ENCODE results near the gene SPP2.

The SPP2 gene, protein sequence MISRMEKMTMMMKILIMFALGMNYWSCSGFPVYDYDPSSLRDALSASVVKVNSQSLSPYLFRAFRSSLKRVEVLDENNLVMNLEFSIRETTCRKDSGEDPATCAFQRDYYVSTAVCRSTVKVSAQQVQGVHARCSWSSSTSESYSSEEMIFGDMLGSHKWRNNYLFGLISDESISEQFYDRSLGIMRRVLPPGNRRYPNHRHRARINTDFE

DNA sequence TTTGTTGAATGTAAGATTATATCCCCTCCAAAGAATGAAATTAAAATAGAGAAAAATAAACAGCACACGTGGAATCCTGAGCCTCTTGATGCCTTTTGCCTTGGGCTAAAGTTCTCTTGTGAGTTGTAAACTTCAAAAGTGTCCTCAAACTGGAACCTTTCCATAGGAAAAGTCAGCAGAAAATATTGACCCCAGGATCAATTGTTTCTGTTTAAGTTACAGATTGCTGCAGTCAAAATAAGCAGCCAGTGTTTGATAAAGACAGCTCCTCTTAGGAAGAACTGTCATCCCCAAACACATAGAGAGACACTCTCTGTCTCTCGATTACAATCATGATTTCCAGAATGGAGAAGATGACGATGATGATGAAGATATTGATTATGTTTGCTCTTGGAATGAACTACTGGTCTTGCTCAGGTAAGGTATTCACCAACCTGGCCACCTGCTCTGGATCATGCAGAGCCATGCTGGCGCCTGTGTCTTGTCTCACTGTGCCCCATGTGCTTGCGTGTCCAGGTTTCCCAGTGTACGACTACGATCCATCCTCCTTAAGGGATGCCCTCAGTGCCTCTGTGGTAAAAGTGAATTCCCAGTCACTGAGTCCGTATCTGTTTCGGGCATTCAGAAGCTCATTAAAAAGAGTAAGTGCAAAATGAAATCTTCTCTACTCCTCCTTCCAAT, at the start of gene SPP2:
Gene SPP2 (plus strand): TSS at position 248 of the 681 bp plus-strand sequence. CDS start 85 bp downstream, at position 333.
- FAIRE-seq = no peak

DNA sequence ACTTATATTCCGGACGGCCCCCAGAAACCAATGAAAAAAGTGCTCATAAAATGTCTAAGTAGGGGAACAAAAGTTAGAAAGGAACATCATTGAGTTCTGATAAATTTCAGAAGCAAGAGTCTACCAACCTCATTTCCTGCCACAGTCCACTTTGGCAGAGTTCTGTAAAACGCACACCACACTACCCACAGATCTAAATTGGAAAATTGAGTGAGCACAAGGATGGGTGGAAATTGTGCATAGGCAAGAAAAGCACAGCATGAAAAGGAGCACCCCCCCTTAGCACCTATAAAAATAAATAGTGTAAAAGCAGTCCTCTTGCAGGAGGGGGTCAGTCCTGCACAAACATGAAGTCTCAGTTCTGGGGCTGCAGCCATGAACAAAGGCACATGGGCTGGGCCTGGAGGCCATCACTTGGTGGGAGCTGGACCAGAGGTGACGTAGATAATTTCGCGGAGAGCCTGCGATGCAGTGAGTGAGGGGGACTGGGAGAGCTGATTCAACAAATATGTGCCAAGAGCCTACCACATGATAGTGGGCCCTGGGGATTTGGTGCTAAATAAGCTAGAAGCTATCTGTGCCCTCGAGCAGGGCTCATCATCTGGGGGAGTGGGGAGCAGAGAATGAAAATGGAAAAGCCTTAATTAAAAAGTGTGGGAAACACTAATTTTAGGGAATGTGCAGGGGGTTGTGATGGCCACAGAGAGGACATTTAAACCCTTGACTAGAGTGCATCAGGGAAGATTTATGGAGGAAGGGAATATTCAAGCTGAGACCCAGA, 48.9 kb upstream of the SPP2 start:
- FAIRE-seq = no peak

DNA sequence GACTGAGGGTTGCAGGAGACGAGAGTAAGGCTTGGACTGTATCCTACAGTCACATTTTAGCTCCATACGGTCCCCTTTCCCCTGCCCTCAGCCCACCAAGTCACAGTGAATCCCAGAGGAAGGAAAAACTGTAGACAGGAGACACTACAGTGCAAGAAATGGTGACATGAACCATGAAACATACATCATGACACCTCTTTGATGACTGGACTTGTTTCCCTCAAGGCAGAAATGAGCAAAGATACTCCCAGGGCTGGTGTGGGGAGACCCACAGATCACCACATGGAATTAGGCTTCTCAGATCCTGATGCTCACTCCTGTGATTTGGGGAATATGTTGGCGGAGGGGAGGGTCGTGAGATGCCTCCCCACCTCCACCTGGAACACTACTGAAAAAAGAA, 48.2 kb upstream of the SPP2 start:
- no peak for FAIRE-seq

DNA sequence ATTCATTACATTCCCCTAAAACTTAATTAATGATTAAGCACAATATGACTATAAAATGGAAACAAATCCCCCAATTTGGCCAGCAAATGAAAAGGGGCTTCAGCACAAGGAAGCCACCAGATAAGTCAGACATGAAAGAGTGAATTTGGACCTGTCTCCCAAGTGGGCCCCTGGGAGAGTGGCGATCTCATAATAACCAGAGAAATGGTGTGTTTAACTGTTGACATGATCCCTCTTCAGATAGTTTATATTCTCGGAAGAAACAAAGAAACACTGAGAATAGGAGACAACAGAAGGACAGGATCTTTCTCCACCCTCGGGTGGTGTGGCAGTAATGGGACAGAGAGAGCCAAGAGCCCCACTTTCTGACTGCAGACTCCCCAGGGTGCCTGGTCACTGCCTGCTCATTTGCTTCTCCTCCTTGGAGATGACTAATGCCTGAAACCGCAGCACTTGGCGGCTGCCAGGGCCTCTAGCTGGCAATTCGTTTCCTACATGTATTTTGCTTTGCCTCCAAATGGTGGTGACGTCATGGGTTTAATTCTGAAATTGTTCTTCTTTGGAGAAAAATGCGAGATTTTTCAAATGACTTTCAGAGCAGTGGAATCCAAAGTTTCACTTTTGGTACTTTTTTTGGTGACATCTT, 46.4 kb upstream of the SPP2 start:
- no peak for FAIRE-seq

DNA sequence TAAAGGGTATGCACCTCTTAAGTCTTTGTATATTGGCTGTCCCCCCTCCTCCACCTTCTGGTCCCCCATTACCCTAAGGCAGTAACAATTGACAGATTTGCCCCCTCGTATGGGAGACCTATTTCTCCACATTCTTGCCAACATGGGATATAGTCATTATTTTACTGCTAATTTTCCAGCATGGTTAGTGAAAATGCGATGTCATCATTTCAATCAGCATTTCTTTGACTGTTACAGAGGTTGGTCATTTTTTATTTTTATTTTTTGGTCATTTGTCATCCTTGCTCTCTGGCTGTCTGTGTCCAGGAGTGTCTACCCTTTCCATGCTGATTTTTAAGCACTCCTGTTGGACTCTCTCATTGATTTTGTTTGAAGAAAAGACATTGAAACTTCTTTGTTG, 45.4 kb upstream of the SPP2 start:
- no peak for FAIRE-seq

DNA sequence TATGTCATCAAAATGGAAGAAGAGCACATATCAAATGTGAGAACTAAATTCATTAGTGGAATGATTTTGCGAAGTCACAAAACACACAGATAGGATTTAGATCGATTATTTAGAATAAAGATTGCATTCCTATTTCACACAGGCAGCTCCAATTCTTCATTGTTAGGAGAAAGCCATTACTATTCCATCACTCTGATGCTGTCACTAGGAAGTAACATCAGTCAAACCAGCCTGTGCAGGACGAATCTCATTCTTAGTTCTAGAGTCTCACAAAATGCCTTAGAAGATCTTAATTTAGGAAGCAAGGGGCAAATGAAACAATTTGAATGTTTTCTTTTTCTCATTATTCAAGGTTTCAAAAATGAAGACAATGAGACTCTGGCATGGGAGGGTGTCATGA, 44.0 kb upstream of the SPP2 start:
- no peak for FAIRE-seq

DNA sequence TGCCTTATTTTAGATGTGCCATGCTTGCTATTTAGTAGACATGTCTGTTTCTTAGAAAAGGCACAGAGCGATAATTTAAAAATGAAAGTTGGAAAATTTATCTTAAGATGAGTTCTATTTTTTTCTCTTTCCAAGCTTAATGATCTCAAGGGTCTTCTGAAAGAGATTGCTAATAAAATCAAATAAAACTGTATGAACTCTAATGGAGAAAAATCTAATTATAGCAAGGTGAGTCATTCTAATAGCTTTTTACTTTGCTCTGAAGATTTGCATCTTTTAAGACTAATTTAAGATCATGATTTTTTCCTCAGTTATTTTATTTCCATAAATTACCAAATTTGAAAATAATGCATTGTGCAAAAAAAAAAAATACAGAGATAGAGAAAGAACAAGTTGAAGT, 36.1 kb upstream of the SPP2 start:
- no peak for FAIRE-seq

DNA sequence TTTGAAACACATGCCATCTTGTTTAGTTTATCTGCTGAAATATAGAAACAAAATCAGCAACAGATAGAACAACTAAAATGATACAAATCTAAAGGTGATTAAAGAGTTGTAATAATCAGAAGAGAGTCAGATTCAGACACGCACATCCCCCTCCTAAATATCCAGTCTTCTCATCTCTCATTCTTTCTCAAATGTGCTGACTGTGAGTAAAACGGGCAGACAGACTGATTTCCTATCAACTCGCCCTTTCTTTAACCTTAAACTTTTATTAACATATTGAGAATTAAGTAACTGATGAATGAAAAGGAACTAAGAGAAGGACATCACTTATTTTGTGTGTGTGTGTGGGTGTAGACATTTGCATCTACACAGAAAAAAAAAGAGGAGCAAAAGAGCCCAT, 34.6 kb upstream of the SPP2 start:
- FAIRE-seq = no peak

DNA sequence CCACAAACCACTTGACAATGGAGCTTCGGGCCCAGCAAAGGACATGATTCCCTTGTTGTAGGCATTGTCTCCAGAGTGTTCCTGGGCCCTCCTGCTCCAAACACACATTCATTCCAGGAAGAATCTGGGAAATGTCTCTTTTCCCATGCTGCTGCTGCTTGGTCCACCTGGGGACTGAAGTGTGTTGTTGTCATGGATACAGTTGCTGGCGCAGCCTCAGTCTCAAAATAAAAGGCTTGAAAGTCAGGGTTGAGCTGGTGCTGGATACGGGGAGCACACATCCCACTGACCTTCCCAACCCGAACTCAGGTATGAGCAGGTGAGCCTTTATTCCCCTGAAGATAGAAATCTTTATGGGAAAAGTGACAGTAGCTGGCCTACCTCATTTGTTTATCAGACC, 30.6 kb upstream of the SPP2 start:
- no peak for FAIRE-seq

DNA sequence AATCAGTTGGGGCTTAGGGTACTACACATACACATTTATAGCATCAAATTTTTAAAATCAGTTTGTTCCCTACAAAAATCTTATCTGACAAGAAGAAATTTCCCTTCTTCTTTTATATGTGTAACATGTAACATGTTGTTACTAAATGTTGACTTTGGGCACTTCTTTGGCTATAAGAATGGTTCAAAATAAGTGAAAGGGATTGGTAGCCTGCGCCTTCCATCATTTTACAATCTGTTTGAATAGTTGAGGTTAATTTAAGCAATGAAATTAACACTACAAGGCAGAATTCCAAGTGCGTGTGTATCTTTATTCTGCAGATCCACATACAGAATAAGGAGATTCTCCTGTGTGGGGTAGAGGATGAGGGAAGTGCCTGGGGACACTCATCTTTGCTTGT, 30.2 kb upstream of the SPP2 start:
- no peak for FAIRE-seq

DNA sequence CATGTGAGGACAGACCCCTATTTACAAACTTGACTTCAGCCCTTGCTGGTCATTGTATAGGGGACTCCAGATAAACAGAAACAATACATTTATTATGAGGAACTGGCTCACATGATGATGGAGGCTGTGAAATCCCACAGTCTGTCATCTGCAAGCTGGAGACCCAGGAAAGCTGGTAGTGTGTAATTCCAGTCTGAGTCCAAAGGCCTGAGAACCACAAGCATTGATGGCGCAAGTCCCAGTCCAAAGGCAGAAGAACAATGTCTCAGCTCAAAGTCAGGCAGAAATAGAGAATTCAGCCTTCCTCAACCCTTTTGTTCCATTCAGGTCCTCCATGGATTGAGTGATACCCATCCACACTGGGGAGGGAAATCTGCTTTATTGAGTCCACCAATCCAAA, 28.1 kb upstream of the SPP2 start:
- no peak for FAIRE-seq

DNA sequence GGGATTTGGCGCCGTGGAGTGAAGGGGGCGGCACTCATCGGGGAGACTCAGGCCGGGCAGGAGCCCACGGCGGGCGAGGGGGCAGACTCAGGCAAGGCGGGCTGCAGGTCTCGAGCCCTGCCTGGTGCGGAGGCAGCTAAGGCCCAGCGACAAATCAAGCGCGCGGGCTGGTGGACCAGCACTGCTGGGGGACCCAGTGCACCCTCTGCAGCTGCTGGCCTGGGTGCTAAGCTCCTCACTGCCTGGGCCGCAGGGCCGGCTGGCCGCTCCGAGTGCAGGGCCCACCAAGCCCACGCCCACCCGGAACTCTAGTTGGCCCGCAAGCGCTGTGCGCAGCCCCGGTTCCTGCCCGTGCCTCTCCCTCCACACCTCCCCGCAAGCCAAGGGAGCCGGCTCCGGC, 26.2 kb upstream of the SPP2 start:
- FAIRE-seq = no peak

DNA sequence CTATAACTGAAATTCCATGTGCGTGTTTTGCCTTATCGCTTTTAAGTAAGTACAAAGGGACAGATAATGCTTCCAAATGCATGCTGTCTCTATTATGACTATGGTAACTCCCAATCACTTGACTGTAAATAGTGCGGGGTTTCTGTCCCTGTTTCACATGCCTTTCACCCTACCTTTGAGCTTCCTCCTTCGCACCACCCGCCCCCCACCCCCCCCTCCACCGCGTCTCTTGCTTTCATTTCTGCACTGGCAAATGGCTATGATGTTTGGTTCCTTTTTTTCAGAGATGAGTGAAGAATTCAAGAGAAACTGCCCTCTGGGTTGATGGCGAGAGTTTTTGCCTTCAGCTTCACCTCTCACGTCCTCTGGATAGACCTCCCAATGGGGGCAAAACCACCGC, 25.0 kb upstream of the SPP2 start:
- FAIRE-seq = no peak

DNA sequence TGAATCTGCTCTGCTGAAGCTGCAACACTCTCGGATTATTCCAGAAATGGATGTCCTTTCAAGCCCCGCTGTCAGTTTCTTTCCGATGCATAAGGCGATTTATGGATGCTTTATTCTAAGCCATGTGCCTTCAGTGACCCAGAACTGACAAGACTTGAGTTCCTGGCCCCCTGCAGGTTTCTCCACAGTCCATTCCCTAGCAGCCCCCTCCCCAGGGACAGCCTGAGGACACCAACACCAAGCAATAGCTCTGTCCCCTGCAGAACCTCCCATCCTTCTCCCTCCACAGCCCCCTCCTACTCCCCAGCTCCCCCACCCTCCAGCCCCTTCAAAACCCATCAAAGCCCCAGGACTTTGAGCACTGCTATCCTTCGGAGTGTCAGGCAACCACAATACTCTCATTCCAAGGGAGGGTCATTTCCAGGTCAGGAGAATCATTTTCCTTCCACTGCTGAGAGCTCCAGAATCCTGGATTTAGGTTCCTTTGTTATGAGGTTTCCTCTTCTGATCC, 24.6 kb upstream of the SPP2 start:
- FAIRE-seq = no peak

DNA sequence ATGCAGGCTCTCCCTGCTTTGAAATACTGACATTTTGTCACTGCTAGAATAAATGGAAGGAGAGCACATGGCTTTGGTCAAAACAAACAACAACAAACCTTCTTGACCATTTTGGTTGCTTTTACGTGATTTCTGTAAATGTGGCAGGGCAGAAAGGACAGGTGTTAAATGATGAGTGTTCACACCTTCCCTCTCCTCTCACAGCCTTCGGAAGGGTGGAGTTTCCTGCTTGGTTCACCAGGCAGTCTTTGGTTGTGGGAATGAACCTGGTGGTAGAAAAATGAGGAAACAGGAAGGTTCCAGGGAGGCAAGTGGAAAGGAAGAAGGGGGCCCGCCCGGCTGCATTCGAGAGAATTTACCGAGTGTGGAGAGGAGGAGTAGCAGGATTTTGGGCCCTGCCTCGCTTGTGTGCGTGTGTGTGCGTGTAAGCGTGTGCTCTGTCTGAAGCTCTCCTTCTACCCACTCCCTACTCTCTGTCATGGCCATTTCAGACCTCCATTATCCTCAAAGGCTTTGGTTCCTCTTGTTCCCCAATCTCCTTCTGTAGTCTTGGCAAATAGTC, 23.7 kb upstream of the SPP2 start:
- FAIRE-seq = no peak

DNA sequence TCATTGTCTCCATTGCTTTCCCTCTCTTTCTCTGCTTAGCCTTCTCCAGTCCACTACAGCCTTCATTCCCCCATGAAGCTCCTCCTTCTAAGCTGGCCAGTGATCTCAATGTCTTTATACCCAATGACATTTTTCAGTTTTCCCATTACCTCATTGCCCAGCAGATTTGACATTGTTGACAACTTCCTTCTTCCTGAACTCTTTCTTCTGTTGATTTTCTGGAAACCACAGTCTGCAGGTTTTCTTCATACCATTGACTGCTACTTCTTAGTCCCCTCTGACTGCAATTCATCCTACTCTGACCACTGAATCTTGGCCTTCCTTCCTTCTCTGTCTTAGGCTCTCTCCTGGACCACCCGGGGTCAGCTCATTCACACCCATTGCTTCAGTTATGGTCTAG, 22.9 kb upstream of the SPP2 start:
- FAIRE-seq = no peak

DNA sequence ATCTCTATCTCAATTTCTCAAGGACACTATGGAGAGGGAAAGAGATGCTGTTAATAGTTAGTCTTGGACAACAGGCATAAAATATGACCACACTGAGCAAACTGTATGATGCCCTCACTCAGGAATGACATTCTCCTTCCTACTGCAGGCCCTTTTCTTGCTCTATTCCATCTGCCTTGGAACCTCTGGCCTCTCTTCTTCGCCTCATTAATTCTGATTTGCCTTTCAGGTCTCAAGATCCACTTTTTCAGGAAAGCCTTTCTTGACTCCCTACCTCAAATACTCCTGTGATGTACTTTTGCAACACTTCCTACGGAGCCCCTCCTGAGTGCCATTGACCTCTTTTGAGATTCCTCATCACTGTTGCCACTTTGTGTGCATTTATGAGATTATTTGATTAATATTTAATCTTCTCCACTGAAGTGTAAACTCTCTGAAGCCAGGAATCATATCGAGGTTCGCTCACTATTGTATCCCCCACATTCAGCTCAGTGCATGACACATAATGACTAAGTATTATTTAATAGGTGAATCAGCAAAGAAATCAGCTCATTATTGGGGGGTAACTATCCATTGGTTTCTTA, 21.3 kb upstream of the SPP2 start:
- FAIRE-seq = no peak

DNA sequence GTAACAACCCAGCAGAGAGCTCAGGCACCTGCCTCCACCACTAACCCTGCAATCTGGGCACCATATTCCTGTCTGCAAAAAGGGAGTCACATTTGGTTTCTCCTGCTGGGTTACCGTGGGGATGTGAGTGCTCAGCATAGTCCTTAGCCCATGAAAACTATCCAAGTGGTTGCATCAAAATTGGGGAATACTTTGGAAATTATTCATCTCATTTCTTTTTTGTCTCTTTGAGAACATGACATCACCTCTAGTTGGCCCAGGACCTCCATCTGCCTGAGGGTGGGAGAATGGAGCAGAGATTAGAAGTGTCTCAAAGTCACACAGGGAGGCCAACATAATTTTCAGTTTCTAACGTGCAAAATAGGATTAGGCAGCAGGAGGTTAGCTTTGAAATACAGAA, 19.3 kb upstream of the SPP2 start:
- FAIRE-seq = no peak

DNA sequence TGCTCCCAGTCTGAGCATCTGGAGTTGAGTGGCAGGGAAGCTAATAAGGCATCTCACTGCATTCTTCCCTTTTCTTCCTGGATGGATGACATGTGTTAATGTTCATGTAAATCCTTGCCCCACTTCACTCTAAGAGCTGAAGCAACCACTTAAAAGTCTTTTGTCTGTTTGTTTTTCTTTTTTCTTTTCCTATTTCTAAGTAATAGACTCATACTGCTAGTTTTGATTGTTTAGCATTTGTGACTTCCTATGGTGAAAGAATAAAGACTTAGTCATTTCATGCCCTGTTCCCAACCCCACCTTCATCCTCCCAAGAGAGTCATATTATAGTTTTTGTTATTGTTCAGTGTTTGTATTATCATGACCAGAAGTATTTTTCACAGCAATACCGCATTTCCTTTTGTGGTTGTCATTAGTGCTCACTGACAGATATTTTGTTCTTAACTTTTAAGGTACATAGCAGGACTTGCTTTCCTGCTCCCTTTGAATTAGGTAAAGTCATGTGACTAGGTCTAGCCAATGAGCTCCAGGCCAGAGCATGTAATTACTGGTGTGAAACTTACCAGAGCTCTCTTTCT, 18.1 kb upstream of the SPP2 start:
- no peak for FAIRE-seq

DNA sequence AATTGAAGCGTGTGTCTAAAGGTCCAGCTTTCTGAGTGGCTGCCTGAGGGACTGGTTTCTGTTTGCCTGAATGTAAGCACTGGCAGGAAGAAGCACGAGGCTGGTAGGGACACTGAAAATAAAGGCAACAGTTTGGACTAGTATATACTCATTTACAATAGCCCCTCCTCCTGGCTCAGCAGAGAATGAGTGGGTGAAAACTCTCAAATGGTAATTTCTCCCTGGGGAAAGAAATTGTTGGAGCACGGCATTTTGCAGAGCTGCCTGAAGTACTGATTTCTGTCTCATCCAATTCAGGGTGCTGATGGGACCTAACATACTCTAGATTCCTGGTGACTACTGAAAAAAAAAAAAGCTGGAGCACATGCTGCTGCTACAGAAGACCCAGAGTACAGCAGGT, 17.3 kb upstream of the SPP2 start:
- no peak for FAIRE-seq

DNA sequence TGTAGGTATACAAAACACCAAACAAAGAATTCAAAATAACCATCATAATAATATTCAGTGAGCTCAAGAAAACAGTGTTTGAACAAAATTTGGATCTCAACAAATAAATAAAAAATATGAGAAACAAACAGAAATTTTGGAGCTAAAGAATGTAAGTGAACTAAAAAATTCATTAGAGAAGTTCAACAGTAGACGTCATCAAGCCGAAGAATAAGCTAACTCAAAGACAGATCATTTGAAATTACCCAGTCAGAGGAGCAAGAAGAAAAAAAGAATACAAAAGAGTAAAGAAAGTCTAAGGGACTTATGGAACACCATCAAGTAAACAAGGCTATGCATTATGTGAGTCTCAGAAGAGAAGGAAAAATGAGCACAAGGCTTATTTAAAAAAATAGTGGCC, 16.6 kb upstream of the SPP2 start:
- FAIRE-seq = no peak

DNA sequence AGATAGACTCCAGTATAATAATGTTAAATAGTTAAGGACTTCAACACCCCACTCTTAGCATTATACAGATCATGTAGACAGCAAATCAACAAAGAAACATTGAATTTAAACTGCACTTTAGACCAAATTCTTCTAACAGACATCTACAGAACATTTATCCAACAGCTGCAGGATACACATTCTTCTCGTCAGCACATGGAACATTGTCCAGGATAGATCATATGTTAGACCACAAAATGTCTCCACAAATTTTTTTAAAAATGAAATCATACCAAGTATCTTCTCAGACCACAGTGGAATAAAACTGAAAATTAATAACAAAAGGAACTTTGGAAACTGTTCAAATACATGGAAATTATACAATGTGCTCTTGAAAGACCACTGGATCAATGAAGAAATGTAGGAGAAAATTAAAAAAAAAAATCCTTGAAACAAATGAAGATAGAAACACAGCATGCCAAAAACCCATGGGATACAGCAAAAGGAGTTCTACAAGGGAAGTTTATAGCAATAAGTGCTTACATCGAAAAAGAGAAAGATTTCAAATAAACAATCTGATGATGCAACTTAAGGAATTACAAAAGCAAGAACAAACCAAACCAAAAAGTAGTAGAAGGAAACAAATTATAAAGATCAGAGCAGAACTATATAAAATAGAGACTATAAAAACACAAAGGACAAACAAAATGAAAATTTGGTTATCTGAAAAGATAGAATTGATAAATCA, 12.3 kb upstream of the SPP2 start:
- no peak for FAIRE-seq
